ENCODE measurements around the gene ZBTB6. TPM values are rescaled to one million over a fixed set of nuclear protein-coding genes. Genes with fewer than 3 reads are reported as not detected.

Gene ZBTB6
- total and polyA plus RNA-seq, 8 donors = 6.9 to 15.3 (median 14.1) TPM

- intact Hi-C loops (cut with DNase I) = no loop called here
- H3K27me3 ChIP-seq = no peaks in the 10 kb centered on the region
- H3K4me1 ChIP-seq = peaks cover 14 to 44% of the 10 kb centered on the region in 2 donors
- no peaks in the 10 kb centered on the region for H3K36me3 ChIP-seq
- TF ChIP-seq CTCF (IDR thresholded peaks at IDR 0.05) = no peak
- H3K27ac ChIP-seq = no peak overlapping the region
- H3K9me3 ChIP-seq = no peaks in the 10 kb centered on the region
- DNase-seq (no peak), ATAC-seq (peak; percentile 51)
- no peak overlapping the region for H3K4me3 ChIP-seq
These were observed 37.9 kb upstream of the ZBTB6 start for GRCh38 chr9:122951056-122951455.

DNA sequence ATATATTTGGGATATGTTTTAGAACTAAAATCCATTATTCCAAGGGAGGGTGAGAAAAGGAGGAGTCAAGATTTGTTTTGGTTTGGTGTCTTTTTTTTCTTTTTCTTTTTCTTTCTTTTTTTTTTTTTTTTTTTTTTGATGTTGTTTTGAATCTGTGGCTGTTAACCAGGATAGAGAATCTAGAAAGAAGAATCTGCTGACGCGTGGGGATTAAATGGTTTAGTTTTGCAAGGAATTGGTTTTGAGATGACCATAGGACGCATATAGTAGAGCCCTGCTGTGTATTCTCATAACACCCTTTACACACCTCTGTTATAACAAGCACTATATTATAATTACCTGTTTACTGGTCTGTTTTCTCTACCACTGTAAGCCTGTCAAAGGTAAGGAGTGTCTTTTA lies 37.1 kb upstream of the ZBTB6 start:
- Histone ChIP-seq H3K4me1 (peaks cover 13 to 47% of the 10 kb centered on the region in 2 donors), H3K9me3 (no peaks in the 10 kb centered on the region), H3K27ac (no peak overlapping the region), H3K36me3 (no peaks in the 10 kb centered on the region), H3K27me3 (no peaks in the 10 kb centered on the region), H3K4me3 (no peak overlapping the region)
- intact Hi-C loops (cut with DNase I) = no loop called here
- ATAC-seq = no peak
- TF ChIP-seq CTCF (IDR thresholded peaks at IDR 0.05) = no peak
- no peak for DNase-seq

- no peaks in the 10 kb centered on the region for H3K27me3 ChIP-seq
- no peak for TF ChIP-seq CTCF (IDR thresholded peaks at IDR 0.05)
- H3K36me3 ChIP-seq = peaks cover 0 to under 1% of the 10 kb centered on the region in 2 donors
- ATAC-seq = no peak
- no peak overlapping the region for H3K27ac ChIP-seq
- intact Hi-C loops (cut with DNase I) = no loop called here
- DNase-seq = peak in 1 of 4 donors; percentile 30
- H3K9me3 ChIP-seq = no peaks in the 10 kb centered on the region
- H3K4me1 ChIP-seq = peaks cover 8 to 46% of the 10 kb centered on the region in 2 donors
- H3K4me3 ChIP-seq = no peak overlapping the region
These were observed 36.6 kb upstream of the ZBTB6 start for GRCh38 chr9:122949696-122950095.

DNA sequence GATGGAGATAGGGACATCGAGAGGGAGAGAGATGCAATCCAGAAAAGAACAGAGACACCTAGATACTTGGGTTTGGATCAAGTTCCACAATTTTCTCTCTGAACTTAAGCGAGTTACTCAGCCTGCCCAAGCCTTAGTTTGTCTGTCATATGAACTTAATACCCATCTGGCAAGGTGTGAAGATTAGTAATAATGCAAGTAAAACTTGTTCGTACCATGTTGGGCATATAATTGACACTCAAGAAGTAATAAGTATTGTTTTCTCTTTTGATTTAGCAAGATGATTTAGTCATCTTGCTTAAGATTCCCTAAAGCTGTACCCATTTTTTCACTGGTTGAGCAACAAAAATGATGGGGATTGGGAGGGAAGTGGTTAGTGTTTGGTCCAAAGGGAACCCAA lies 35.2 kb upstream of the ZBTB6 start:
- no peak for DNase-seq
- no peaks in the 10 kb centered on the region for H3K9me3 ChIP-seq
- peaks cover 0 to 6% of the 10 kb centered on the region in 2 donors for H3K36me3 ChIP-seq
- H3K27me3 ChIP-seq = no peaks in the 10 kb centered on the region
- TF ChIP-seq CTCF (IDR thresholded peaks at IDR 0.05) = no peak
- no peak for ATAC-seq
- intact Hi-C loops (cut with DNase I) = no loop called here
- no peak overlapping the region for H3K27ac ChIP-seq
- H3K4me3 ChIP-seq = no peak overlapping the region
- peaks cover 3 to 35% of the 10 kb centered on the region in 2 donors for H3K4me1 ChIP-seq

- ATAC-seq (no peak), DNase-seq (no peak)
- intact Hi-C loops (cut with DNase I) = no loop called here
- no peak overlapping the region for H3K4me3 ChIP-seq
- TF ChIP-seq CTCF (IDR thresholded peaks at IDR 0.05) = no peak
- H3K27ac ChIP-seq = no peak overlapping the region
- H3K9me3 ChIP-seq = no peaks in the 10 kb centered on the region
- peaks cover 0 to 6% of the 10 kb centered on the region in 2 donors for H3K36me3 ChIP-seq
- no peaks in the 10 kb centered on the region for H3K27me3 ChIP-seq
- H3K4me1 ChIP-seq = peaks cover 11 to 51% of the 10 kb centered on the region in 2 donors
These were observed 33.4 kb upstream of the ZBTB6 start for GRCh38 chr9:122946461-122947005.
